ENCODE data around the gene MCU. TPM values are rescaled to one million over a fixed set of nuclear protein-coding genes. Genes with fewer than 3 reads are reported as not detected.

Gene MCU
- total RNA-seq, 1 donor from 2014 or later: 20.3 TPM

DNA sequence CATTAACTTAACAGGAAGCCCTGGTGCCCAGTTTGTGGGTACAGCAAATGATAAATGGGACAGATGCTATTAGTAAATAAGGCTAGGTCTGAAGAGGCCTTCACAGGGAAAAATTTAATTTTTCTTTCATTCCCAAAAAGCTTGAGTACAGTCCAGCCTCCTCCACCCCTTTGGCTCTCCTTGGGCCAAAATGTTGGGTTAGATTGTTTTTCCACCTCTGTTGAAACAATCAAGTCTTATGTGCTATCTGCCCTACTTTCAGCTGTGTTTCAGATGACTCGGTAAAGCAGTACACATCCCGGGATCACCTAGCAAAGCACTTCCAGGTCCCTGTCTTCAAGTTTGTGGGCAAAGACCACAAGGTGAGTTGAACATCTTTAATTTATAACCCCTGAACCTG lies 238.3 kb downstream of the MCU start:
- intact Hi-C loops (cut with micrococcal nuclease): no loop called here
- Histone ChIP-seq H3K27me3 (ENCODE audit: low read depth) (no peaks in the 10 kb centered on the region), H3K36me3 (no peaks in the 10 kb centered on the region), H3K9me3 (replicated peaks) (no peaks in the 10 kb centered on the region), H3K27ac (replicated peaks) (no peak overlapping the region), H3K4me1 (no peaks in the 10 kb centered on the region), H3K4me3 (no peak overlapping the region)
- no peak for TF ChIP-seq CTCF (IDR thresholded peaks at IDR 0.05; ENCODE audit: borderline replicate concordance)
- no peak for DNase-seq

DNA sequence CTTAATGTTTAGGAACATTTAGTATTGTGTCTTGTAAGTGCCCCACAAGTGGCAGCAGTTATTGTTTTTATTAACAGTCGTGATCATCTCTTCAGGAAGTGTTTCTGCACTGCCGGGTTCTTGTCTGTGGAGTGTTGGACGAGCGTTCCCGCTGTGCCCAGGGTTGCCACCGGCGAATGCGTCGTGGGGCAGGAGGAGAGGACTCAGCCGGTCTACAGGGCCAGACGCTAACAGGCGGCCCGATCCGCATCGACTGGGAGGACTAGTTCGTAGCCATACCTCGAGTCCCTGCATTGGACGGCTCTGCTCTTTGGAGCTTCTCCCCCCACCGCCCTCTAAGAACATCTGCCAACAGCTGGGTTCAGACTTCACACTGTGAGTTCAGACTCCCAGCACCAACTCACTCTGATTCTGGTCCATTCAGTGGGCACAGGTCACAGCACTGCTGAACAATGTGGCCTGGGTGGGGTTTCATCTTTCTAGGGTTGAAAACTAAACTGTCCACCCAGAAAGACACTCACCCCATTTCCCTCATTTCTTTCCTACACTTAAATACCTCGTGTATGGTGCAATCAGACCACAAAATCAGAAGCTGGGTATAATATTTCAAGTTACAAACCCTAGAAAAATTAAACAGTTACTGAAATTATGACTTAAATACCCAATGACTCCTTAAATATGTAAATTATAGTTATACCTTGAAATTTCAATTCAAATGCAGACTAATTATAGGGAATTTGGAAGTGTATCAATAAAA lies 240.5 kb downstream of the MCU start:
- Histone ChIP-seq H3K36me3 (no peaks in the 10 kb centered on the region), H3K27ac (replicated peaks) (no peak overlapping the region), H3K9me3 (replicated peaks) (no peaks in the 10 kb centered on the region), H3K4me1 (no peaks in the 10 kb centered on the region), H3K27me3 (ENCODE audit: low read depth) (no peaks in the 10 kb centered on the region), H3K4me3 (no peak overlapping the region)
- no peak for DNase-seq
- no peak for TF ChIP-seq CTCF (IDR thresholded peaks at IDR 0.05; ENCODE audit: borderline replicate concordance)
- intact Hi-C loops (cut with micrococcal nuclease): no loop called here

GRCh38 chr10:72935361-72935760 lies 243.4 kb downstream of the MCU start:
- Histone ChIP-seq H3K9me3 (replicated peaks) (no peaks in the 10 kb centered on the region), H3K4me3 (no peak overlapping the region), H3K27ac (replicated peaks) (no peak overlapping the region), H3K36me3 (no peaks in the 10 kb centered on the region), H3K4me1 (peaks cover 7% of the 10 kb centered on the region), H3K27me3 (ENCODE audit: low read depth) (no peaks in the 10 kb centered on the region)
- intact Hi-C loops (cut with micrococcal nuclease): no loop called here
- TF ChIP-seq CTCF (IDR thresholded peaks at IDR 0.05; ENCODE audit: borderline replicate concordance): no peak
- DNase-seq: no peak

Small RNAs within 50 kb of the gene (microRNA-seq; reads per million reads assigned to microRNA genes)
- gene MIR4676: not detected

Other genes starting within 250 kb of the MCU start
- 37.4 TPM for gene MICU1, start 66.1 kb upstream of the MCU start, total RNA-seq
- gene OIT3, start 201.6 kb downstream of the MCU start, total RNA-seq: not detected

Data from left ventricle myocardium inferior (tissue), 1 donor.